ENCODE data around the gene RABAC1. TPM values are rescaled to one million over a fixed set of nuclear protein-coding genes. Genes with fewer than 3 reads are reported as not detected.

Gene RABAC1
- total and polyA plus RNA-seq, 2 experiments from 2014 or later: 405 to 470 TPM

- Histone ChIP-seq H3K27me3 (replicated peaks; ENCODE audit: insufficient read depth) (peaks cover 32% of the 10 kb centered on the region), H3K4me2 (ENCODE audit: unreplicated experiment) (no peak overlapping the region)
- DNase-seq: peak; percentile 75
These were observed 38.2 kb upstream of the RABAC1 start for GRCh38 chr19:41997121-41997850.

DNA sequence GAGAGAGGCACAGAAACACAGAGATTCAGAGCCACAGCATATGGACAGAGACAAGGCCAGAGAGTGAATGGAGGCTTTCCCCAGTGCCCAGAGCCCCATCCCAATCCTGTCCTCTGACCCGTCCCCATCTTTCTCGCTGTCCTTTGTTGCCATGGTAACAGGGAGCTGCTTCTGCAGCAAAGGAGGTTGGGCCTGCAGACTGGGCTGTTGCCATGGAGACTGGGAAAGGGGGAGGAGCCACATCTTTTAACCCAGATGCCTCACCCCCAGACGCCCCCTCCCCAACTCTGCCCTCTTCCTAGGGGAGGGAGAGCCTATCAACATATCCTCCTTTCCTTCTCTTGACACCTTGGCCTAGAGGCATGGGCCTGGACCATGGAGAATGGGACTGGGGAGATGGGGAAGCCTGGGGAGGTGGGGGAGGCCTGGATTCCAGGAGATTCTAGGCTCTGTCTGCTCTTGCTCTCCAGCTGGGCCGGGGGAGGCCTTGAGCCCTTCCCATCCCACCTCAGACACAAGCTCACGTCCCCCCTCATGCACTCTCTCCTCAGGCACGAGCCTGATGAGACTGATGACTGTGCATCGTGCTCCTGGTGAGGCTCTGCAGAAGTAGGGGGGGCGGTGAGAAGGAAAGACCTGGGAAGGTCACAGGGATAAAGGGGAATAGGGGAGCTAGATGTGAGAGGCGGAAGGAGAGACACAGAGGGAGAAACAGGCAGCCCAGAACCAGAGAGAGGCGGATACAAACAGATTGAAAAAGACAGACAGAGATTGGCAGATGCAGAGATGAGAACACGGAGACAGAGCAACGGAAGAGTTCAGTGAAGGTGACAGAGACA, 37.1 kb upstream of the RABAC1 start:
- H3K27ac ChIP-seq: no peak overlapping the region
- no peaks in the 10 kb centered on the region for H3K9me2 ChIP-seq (ENCODE audit: insufficient read depth)
- H3K79me2 ChIP-seq (ENCODE audit: insufficient read depth): no peaks in the 10 kb centered on the region
- H3K4me2 ChIP-seq (ENCODE audit: unreplicated experiment): no peak overlapping the region
- H3K9ac ChIP-seq: no peak overlapping the region
- WGBS, 2 experiments (ENCODE audit: low coverage in 1 of 2, low lambda C conversion rate in 2 of 2, missing lambda C conversion rate in 2 of 2): 25 to 26% methylated on average over 12 of the region's 12 CpGs
- no peak overlapping the region for H3K4me3 ChIP-seq
- no peaks in the 10 kb centered on the region for H3F3A ChIP-seq (ENCODE audit: insufficient read depth)
- H3K4me1 ChIP-seq (ENCODE audit: insufficient read depth): no peaks in the 10 kb centered on the region
- TF ChIP-seq EZH2 (IDR thresholded peaks at IDR 0.05; ENCODE audit: insufficient read depth, poor library complexity, severe bottlenecking) (no peak), EZH2phosphoT487 (IDR thresholded peaks at IDR 0.05; ENCODE audit: insufficient read depth, low read depth) (no peak)
- peaks cover 21% of the 10 kb centered on the region for H3K27me3 ChIP-seq (replicated peaks; ENCODE audit: insufficient read depth)
- H2AFZ ChIP-seq: no peak overlapping the region
- peak; percentile 40 for DNase-seq
- H4K20me1 ChIP-seq (ENCODE audit: insufficient read depth): no peaks in the 10 kb centered on the region
- H3K36me3 ChIP-seq (ENCODE audit: low read depth): no peaks in the 10 kb centered on the region
- no peaks in the 10 kb centered on the region for H3K9me3 ChIP-seq (ENCODE audit: low read depth)
- in situ Hi-C loops (cut with MboI): no loop called here

More at GRCh38 chr19:41997121-41997850, 38.2 kb upstream of the RABAC1 start:
- no peaks in the 10 kb centered on the region for H3K9me2 ChIP-seq (ENCODE audit: insufficient read depth)
- H3K9me3 ChIP-seq (ENCODE audit: low read depth): no peaks in the 10 kb centered on the region
- H3K36me3 ChIP-seq (ENCODE audit: low read depth): no peaks in the 10 kb centered on the region
- no peaks in the 10 kb centered on the region for H3K4me1 ChIP-seq (ENCODE audit: insufficient read depth)
- H4K20me1 ChIP-seq (ENCODE audit: insufficient read depth): no peaks in the 10 kb centered on the region
- no peaks in the 10 kb centered on the region for H3F3A ChIP-seq (ENCODE audit: insufficient read depth)
- no peak overlapping the region for H2AFZ ChIP-seq
- TF ChIP-seq EZH2 (IDR thresholded peaks at IDR 0.05; ENCODE audit: insufficient read depth, poor library complexity, severe bottlenecking) (no peak), EZH2phosphoT487 (IDR thresholded peaks at IDR 0.05; ENCODE audit: insufficient read depth, low read depth) (no peak)
- no peak overlapping the region for H3K9ac ChIP-seq
- H3K27ac ChIP-seq: no peak overlapping the region
- 0 out of 2 replicates have a peak overlapping the region, but pooled peaks have one; percentile 38 for H3K4me3 ChIP-seq
- in situ Hi-C loops (cut with MboI): no loop called here
- H3K79me2 ChIP-seq (ENCODE audit: insufficient read depth): no peaks in the 10 kb centered on the region
- 3 to 5% methylated on average over 9 to 35 of the region's 35 CpGs for WGBS, 2 experiments (ENCODE audit: low coverage in 1 of 2, low lambda C conversion rate in 2 of 2, missing lambda C conversion rate in 2 of 2)

DNA sequence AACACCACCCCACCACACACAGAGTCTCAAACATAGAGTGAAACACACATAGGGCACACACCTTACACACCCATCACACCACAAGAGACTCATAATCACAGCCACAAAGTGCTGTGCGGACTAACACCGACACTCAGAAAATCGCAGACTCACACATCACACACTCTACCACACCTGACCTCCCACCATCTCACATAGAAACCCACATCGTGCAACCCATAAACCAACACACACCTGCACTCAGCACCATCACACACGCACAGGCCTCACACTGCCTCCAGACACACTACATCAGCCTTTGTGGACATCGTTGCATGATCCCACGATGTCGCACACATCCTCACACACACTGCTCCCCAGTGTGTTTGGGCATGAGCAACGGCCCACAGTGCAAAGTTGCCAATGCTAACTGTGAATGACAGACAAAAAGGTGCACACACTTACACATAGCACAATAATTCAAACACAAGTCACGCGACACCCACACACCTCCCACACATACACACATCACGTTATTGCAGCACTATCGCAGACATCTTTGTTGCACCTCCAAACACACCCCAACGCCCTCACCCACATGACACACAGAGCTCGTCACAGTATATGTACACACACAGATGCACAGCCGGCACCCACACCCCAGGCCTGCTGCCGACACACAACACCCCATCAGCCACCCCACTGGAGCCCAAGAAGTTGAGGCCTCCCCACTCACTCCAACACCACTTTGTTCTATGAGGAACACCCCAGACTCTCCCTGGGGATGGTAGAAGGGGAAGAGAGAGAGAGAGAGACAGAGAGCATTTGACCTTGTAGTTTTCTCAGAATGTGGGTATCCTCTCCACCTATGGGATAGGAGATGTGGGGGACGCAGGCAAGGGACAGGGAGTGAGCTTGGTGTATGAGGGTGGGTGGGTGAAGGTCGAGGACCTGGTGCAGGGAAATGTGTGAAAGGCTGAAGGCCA, 36.2 kb upstream of the RABAC1 start:
- H3K4me2 ChIP-seq (ENCODE audit: unreplicated experiment): no peak overlapping the region
- H4K20me1 ChIP-seq (ENCODE audit: insufficient read depth): no peaks in the 10 kb centered on the region
- no peaks in the 10 kb centered on the region for H3F3A ChIP-seq (ENCODE audit: insufficient read depth)
- no peak overlapping the region for H3K27ac ChIP-seq
- in situ Hi-C loops (cut with MboI): no loop called here
- H3K79me2 ChIP-seq (ENCODE audit: insufficient read depth): no peaks in the 10 kb centered on the region
- 67 to 72% methylated on average over 19 of the region's 19 CpGs for WGBS, 2 experiments (ENCODE audit: low coverage in 1 of 2, low lambda C conversion rate in 2 of 2, missing lambda C conversion rate in 2 of 2)
- TF ChIP-seq EZH2 (IDR thresholded peaks at IDR 0.05; ENCODE audit: insufficient read depth, poor library complexity, severe bottlenecking): no peak
- no peak for TF ChIP-seq EZH2phosphoT487 (IDR thresholded peaks at IDR 0.05; ENCODE audit: insufficient read depth, low read depth)
- no peaks in the 10 kb centered on the region for H3K36me3 ChIP-seq (ENCODE audit: low read depth)
- H3K9me3 ChIP-seq (ENCODE audit: low read depth): no peaks in the 10 kb centered on the region
- H3K9ac ChIP-seq: no peak overlapping the region
- no peak overlapping the region for H2AFZ ChIP-seq
- peaks cover 19% of the 10 kb centered on the region for H3K27me3 ChIP-seq (replicated peaks; ENCODE audit: insufficient read depth)
- no peak overlapping the region for H3K4me3 ChIP-seq
- DNase-seq: no peak
- H3K4me1 ChIP-seq (ENCODE audit: insufficient read depth): no peaks in the 10 kb centered on the region
- no peaks in the 10 kb centered on the region for H3K9me2 ChIP-seq (ENCODE audit: insufficient read depth)

DNA sequence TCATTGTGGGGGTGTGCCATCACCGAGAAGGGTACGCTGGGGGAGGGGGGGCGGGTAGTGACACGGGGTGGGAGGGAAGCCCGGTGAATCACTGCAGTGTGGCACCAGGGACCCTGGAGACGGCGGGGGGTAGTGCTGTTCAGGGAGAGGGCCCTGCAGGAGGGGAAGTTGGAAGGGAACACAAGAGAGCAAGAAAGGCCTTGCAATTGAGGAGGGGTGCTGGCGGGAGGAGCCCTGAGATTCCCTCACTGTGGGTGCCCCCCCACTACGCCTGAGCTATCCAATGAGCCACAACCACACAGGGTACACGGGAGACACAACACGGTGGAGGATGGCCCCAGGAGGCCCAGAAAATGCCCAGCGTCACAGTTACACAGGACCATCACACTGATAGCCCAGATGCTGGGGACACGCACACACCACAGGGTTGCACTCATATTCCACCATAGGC, 35.4 kb upstream of the RABAC1 start:
- no peaks in the 10 kb centered on the region for H3K4me1 ChIP-seq (ENCODE audit: insufficient read depth)
- in situ Hi-C loops (cut with MboI): no loop called here
- no peaks in the 10 kb centered on the region for H3F3A ChIP-seq (ENCODE audit: insufficient read depth)
- H3K9ac ChIP-seq: no peak overlapping the region
- no peaks in the 10 kb centered on the region for H4K20me1 ChIP-seq (ENCODE audit: insufficient read depth)
- H3K4me2 ChIP-seq (ENCODE audit: unreplicated experiment): no peak overlapping the region
- H3K9me3 ChIP-seq (ENCODE audit: low read depth): no peaks in the 10 kb centered on the region
- TF ChIP-seq EZH2phosphoT487 (IDR thresholded peaks at IDR 0.05; ENCODE audit: insufficient read depth, low read depth) (no peak), EZH2 (IDR thresholded peaks at IDR 0.05; ENCODE audit: insufficient read depth, poor library complexity, severe bottlenecking) (no peak)
- peaks cover 19% of the 10 kb centered on the region for H3K27me3 ChIP-seq (replicated peaks; ENCODE audit: insufficient read depth)
- no peaks in the 10 kb centered on the region for H3K9me2 ChIP-seq (ENCODE audit: insufficient read depth)
- DNase-seq: no peak
- no peak overlapping the region; the same call in 1 of the 2 replicates for H3K4me3 ChIP-seq
- WGBS, 2 experiments (ENCODE audit: low coverage in 1 of 2, low lambda C conversion rate in 2 of 2, missing lambda C conversion rate in 2 of 2): 13 to 25% methylated on average over 8 to 10 of the region's 13 CpGs
- no peak overlapping the region; the same call in 1 of the 2 replicates for H2AFZ ChIP-seq
- no peaks in the 10 kb centered on the region for H3K36me3 ChIP-seq (ENCODE audit: low read depth)
- H3K27ac ChIP-seq: no peak overlapping the region
- H3K79me2 ChIP-seq (ENCODE audit: insufficient read depth): no peaks in the 10 kb centered on the region

Measured in GM23248 (cell line).